Panc1 (cell line): ENCODE results near the gene SYPL2. TPM values are rescaled to one million over a fixed set of nuclear protein-coding genes. Genes with fewer than 3 reads are reported as not detected.
A peak's percentile ranks its signal among the peaks of the same experiment; 100 is the strongest.

Experiments used
- ATAC-seq: fragments of 200-7000 bp; cut with Tn5 transposase; 2 replicates; pipeline ENCODE4 v1.9.1; 2020; ENCODE audit warnings: mild to moderate bottlenecking, moderate library complexity
- BruUV-seq: library from RNA; stranded (reverse); fragments of 400-500 nt; replicated peaks from 2 replicates; lab custom pipeline; 2021; lab: Mats Ljungman, UMichigan
- CTCF ChIA-PET: fragments of 300-600 bp; sonication (Branson Sonifier 250); formaldehyde crosslinking; loops from one replicate; lab custom pipeline; 2022; ENCODE audit warnings: antibody characterized with exemption; lab: Charles Lee
- POLR2A ChIA-PET: fragments of 300-600 bp; sonication (Branson Sonifier 250); formaldehyde crosslinking; loops from one replicate; lab custom pipeline; 2022; ENCODE audit warnings: antibody characterized with exemption; lab: Charles Lee
- DNase-seq: peaks from one replicate; pipeline ENCODE4 v3.0.0-alpha.2; 2010; ENCODE audit warnings: low read depth, low spot score
- H3K27ac ChIP-seq: 2 replicates; pipeline ENCODE4 v1.5.1; 2011; ENCODE audit warnings: mild to moderate bottlenecking, low read length, inconsistent platforms
- H3K27me3 ChIP-seq: fragments of 200-500 bp; sonication (Bioruptor generic); 2 replicates; pipeline ENCODE4 v1.6.0; 2014; ENCODE audit warnings: low read length, inconsistent platforms; ENCODE audit not compliant: control insufficient read depth, insufficient read depth
- H3K36me3 ChIP-seq: fragments of 200-500 bp; sonication (Bioruptor generic); 2 replicates; pipeline ENCODE4 v1.5.1; 2014; ENCODE audit warnings: inconsistent platforms, mild to moderate bottlenecking, low read length, moderate library complexity; ENCODE audit not compliant: control insufficient read depth, insufficient read depth
- H3K4me1 ChIP-seq: 2 replicates; pipeline ENCODE4 v1.5.1; 2011; ENCODE audit warnings: inconsistent platforms, mild to moderate bottlenecking, low read length, moderate library complexity; ENCODE audit not compliant: control insufficient read depth, insufficient read depth
- H3K4me3 ChIP-seq, 2 experiments: 2 replicates each; pipeline ENCODE4 v1.5.1; 2011 to 2012; ENCODE audit warnings: low read depth in 2 of 2, low read length in 2 of 2, mild to moderate bottlenecking in 2 of 2, inconsistent platforms in 1 of 2, moderate library complexity in 1 of 2
- H3K9me3 ChIP-seq: fragments of 200-500 bp; sonication (Bioruptor generic); 2 replicates; pipeline ENCODE4 v1.5.1; 2014; ENCODE audit warnings: low read depth, mild to moderate bottlenecking, inconsistent platforms, low read length, moderate library complexity; ENCODE audit not compliant: control insufficient read depth, insufficient read depth
- POLR2AphosphoS5 ChIP-seq: IDR thresholded peaks from 2 replicates; pipeline ENCODE4 v1.6.1; 2012; ENCODE audit warnings: mild to moderate bottlenecking, low read depth, low read length, moderate library complexity
- SIN3A ChIP-seq: IDR thresholded peaks from 2 replicates; pipeline ENCODE4 v1.6.1; 2012; ENCODE audit warnings: low read depth, mild to moderate bottlenecking, low read length, moderate library complexity, borderline replicate concordance; ENCODE audit not compliant: insufficient read depth
- TCF7L2 ChIP-seq: IDR thresholded peaks from 2 replicates; pipeline ENCODE4 v1.6.1; 2011; ENCODE audit warnings: mild to moderate bottlenecking, low read depth, low read length, inconsistent platforms
- in situ Hi-C: cut with HindIII; loops from 2 replicates; pipeline ENCODE4 v1.10.0; 2016; ENCODE audit warnings: low sequenced_read_pairs, low pct_unique_long_range_greater_than_20kb
- intact Hi-C: fragments of 100-400 bp; cut with micrococcal nuclease; formaldehyde crosslinking; loops from one replicate; pipeline ENCODE4 v1.10.0; 2022; ENCODE audit not compliant: unreplicated experiment
- total RNA-seq: library from RNA; stranded (reverse); gene quantifications from one replicate; pipeline ENCODE4 v1.2.1, GENCODE V29; 2021; ENCODE audit not compliant: unreplicated experiment
- TF ChIP-seq, protein P1 (sequence below), 2 experiments: IDR thresholded peaks; 2 replicates each; pipeline ENCODE4 v1.6.1; 2011 to 2012; ENCODE audit warnings: low read depth in 2 of 2, control low read depth in 1 of 2, low read length in 1 of 2, mild to moderate bottlenecking in 1 of 2, moderate library complexity in 1 of 2; ENCODE audit not compliant: insufficient read depth in 1 of 2
- TF ChIP-seq, protein P2 (sequence below): fragments of 450-650 bp; IDR thresholded peaks from 2 replicates; pipeline ENCODE4 v1.5.1; 2017; ENCODE audit warnings: mild to moderate bottlenecking

Gene SYPL2
- total RNA-seq, 1 experiment from 2014 or later, result 0.74 TPM

DNA sequence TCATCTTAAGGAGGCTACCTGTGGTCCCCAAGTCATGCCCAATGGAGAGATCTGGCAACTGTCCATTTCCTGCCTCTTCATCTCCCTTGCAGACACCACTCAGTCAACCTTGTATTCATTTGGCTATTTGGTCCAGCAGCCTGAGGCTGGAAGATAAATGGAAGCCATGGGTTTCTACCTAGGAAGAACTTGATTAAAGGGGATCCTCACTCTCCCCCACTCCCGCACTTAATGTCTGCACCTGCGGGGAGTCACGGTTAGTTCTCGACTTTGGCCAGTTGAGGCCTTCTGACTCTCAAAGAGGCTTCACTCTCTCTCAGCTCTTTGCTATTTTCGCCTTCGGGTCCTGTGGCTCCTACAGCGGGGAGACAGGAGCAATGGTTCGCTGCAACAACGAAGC, 8.9 kb downstream of the SYPL2 start:
- no peaks in the 10 kb centered on the region for H3K4me1 ChIP-seq
- H3K36me3 ChIP-seq, result no peaks in the 10 kb centered on the region
- no peak overlapping the region for H3K27ac ChIP-seq
- H3K27me3 ChIP-seq, result peaks cover 3% of the 10 kb centered on the region; the same call in 1 of the 2 replicates
- intact Hi-C loops, result no loop called here
- POLR2A ChIA-PET, result no interaction called here
- DNase-seq (no peak), ATAC-seq (no peak)
- no peak overlapping the region for H3K4me3 ChIP-seq
- in situ Hi-C loops, result no loop called here
- CTCF ChIA-PET, result no interaction called here
- no TSS peak for BruUV-seq
- TF ChIP-seq TCF7L2 (no peak), POLR2AphosphoS5 (no peak), SIN3A (no peak)
- TF ChIP-seq, protein P1, sequence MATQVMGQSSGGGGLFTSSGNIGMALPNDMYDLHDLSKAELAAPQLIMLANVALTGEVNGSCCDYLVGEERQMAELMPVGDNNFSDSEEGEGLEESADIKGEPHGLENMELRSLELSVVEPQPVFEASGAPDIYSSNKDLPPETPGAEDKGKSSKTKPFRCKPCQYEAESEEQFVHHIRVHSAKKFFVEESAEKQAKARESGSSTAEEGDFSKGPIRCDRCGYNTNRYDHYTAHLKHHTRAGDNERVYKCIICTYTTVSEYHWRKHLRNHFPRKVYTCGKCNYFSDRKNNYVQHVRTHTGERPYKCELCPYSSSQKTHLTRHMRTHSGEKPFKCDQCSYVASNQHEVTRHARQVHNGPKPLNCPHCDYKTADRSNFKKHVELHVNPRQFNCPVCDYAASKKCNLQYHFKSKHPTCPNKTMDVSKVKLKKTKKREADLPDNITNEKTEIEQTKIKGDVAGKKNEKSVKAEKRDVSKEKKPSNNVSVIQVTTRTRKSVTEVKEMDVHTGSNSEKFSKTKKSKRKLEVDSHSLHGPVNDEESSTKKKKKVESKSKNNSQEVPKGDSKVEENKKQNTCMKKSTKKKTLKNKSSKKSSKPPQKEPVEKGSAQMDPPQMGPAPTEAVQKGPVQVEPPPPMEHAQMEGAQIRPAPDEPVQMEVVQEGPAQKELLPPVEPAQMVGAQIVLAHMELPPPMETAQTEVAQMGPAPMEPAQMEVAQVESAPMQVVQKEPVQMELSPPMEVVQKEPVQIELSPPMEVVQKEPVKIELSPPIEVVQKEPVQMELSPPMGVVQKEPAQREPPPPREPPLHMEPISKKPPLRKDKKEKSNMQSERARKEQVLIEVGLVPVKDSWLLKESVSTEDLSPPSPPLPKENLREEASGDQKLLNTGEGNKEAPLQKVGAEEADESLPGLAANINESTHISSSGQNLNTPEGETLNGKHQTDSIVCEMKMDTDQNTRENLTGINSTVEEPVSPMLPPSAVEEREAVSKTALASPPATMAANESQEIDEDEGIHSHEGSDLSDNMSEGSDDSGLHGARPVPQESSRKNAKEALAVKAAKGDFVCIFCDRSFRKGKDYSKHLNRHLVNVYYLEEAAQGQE (IDR thresholded peaks at IDR 0.05; ENCODE audit: insufficient read depth in 1 of 2, low read depth in 2 of 2, low read length in 1 of 2), result no peak
- TF ChIP-seq, protein P2, sequence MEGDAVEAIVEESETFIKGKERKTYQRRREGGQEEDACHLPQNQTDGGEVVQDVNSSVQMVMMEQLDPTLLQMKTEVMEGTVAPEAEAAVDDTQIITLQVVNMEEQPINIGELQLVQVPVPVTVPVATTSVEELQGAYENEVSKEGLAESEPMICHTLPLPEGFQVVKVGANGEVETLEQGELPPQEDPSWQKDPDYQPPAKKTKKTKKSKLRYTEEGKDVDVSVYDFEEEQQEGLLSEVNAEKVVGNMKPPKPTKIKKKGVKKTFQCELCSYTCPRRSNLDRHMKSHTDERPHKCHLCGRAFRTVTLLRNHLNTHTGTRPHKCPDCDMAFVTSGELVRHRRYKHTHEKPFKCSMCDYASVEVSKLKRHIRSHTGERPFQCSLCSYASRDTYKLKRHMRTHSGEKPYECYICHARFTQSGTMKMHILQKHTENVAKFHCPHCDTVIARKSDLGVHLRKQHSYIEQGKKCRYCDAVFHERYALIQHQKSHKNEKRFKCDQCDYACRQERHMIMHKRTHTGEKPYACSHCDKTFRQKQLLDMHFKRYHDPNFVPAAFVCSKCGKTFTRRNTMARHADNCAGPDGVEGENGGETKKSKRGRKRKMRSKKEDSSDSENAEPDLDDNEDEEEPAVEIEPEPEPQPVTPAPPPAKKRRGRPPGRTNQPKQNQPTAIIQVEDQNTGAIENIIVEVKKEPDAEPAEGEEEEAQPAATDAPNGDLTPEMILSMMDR, result no peak
- no peaks in the 10 kb centered on the region for H3K9me3 ChIP-seq

DNA sequence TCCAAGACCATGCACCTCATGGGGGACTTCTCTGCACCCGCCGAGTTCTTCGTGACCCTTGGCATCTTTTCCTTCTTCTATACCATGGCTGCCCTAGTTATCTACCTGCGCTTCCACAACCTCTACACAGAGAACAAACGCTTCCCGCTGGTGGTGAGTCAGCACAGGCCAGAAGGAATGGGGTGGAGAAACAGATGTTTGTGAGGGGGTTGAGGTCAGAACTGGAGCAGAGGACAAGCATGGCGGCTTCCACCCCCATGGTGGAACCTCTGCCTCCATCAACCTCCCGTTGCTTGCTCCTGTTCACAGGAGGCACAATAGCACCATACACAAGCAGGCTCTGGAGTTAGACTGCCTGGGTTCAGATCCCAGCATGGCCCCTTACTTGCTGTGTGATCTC, 10.5 kb downstream of the SYPL2 start:
- ChIA-PET CTCF (no interaction called here), POLR2A (no interaction called here)
- in situ Hi-C loops (no loop called here), intact Hi-C loops (no loop called here)
- Histone ChIP-seq H3K27me3 (no peaks in the 10 kb centered on the region), H3K4me1 (no peaks in the 10 kb centered on the region), H3K36me3 (no peaks in the 10 kb centered on the region), H3K9me3 (no peaks in the 10 kb centered on the region), H3K27ac (no peak overlapping the region), H3K4me3 (no peak overlapping the region)
- DNase-seq (no peak), ATAC-seq (no peak)
- BruUV-seq, result no TSS peak
- TF ChIP-seq TCF7L2, result no peak
- no peak for TF ChIP-seq POLR2AphosphoS5

DNA sequence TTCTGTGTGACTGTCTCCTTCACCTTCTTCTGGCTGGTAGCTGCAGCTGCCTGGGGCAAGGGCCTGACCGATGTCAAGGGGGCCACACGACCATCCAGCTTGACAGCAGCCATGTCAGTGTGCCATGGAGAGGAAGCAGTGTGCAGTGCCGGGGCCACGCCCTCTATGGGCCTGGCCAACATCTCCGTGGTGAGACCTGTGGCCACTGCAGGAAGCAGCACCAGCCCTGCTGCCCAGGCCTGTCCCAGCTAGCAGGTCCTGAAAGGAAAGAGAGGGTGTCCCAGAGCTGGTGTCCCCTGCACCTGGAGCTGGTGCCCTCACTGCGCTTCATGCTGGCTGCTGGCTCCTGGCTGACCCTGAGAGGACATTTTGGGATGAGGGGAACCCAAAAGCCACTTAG, 11.5 kb downstream of the SYPL2 start:
- TF ChIP-seq TCF7L2 (no peak), POLR2AphosphoS5 (no peak), SIN3A (no peak)
- TF ChIP-seq, protein P1 (IDR thresholded peaks at IDR 0.05; ENCODE audit: insufficient read depth in 1 of 2, low read depth in 2 of 2, low read length in 1 of 2), result no peak
- TF ChIP-seq, protein P2, result no peak
- DNase-seq (no peak), ATAC-seq (0 out of 2 replicates have a peak, but pooled peaks have one; percentile 60)
- in situ Hi-C loops, result no loop called here
- intact Hi-C loops, result no loop called here
- H3K4me3 ChIP-seq, result no peak overlapping the region
- H3K27ac ChIP-seq, result no peak overlapping the region
- no peaks in the 10 kb centered on the region for H3K4me1 ChIP-seq
- no peaks in the 10 kb centered on the region for H3K9me3 ChIP-seq
- ChIA-PET CTCF (no interaction called here), POLR2A (no interaction called here)
- no peaks in the 10 kb centered on the region for H3K36me3 ChIP-seq
- H3K27me3 ChIP-seq, result no peaks in the 10 kb centered on the region
- no TSS peak for BruUV-seq
